ENCODE measurements around the gene AFF2.

- no peak for TF ChIP-seq CTCF (IDR thresholded peaks at IDR 0.05)
- TF ChIP-seq POLR2A (IDR thresholded peaks at IDR 0.05) = no peak
These were observed 214.9 kb downstream of the AFF2 start for GRCh38 chrX:148715361-148715760.

Data from esophagus squamous epithelium (tissue), 4 donors.